Testis (tissue), 3 donors: ENCODE results near the gene ESRP2. TPM values are rescaled to one million over a fixed set of nuclear protein-coding genes. Genes with fewer than 3 reads are reported as not detected.

Experiments used
- DNase-seq: peaks from one replicate; pipeline ENCODE4 v3.0.0-alpha.2; 2019
- H3K27ac ChIP-seq, 2 donors: fragments of 200-600 bp; sonication (generic); one replicate each; pipeline ENCODE4 v1.5.1; 2019
- H3K27me3 ChIP-seq: fragments of 200-600 bp; sonication (generic); one replicate; pipeline ENCODE4 v1.5.1; 2019
- H3K36me3 ChIP-seq: fragments of 200-600 bp; sonication (generic); one replicate; pipeline ENCODE4 v1.5.1; 2017; ENCODE audit warnings: low read depth; ENCODE audit errors: missing control alignments
- H3K4me1 ChIP-seq: fragments of 200-600 bp; sonication (generic); one replicate; pipeline ENCODE4 v1.5.1; 2019
- H3K4me3 ChIP-seq, 2 donors: fragments of 200-600 bp; sonication (generic); one replicate each; pipeline ENCODE4 v1.5.1; 2017 to 2019
- H3K9me3 ChIP-seq: fragments of 200-600 bp; sonication (generic); one replicate; pipeline ENCODE4 v1.5.1; 2017
- CTCF ChIP-seq, 3 experiments: fragments of 450-650 bp in 2 of 3; fragments of 200-600 bp in 1 of 3; sonication (generic) in 1 of 3; IDR thresholded peaks; one replicate each; pipeline ENCODE4 v1.5.1; 2016 to 2019; ENCODE audit warnings: antibody characterized with exemption in 3 of 3, mild to moderate bottlenecking in 2 of 3, moderate library complexity in 1 of 3
- POLR2A ChIP-seq: fragments of 450-650 bp; IDR thresholded peaks from one replicate; pipeline ENCODE4 v1.6.1; 2017; ENCODE audit warnings: antibody characterized with exemption, mild to moderate bottlenecking, moderate library complexity
- WGBS, 2 donors: methylation state at CpG; one replicate each; pipeline ENCODE4 v1.1.5; 2018; 5-methylcytosine and 5-hydroxymethylcytosine counted together
- intact Hi-C: fragments of 100-400 bp; cut with DNase I; formaldehyde crosslinking; loops from one replicate; pipeline ENCODE4 v1.15.1; 2023; ENCODE audit warnings: low total_unique reads
- microRNA-seq, 2 donors: library from miRNA; unstranded; fragments of <30 nt; microRNA quantifications; one replicate each; pipeline ENCODE4, GENCODE V29; 2016; ENCODE audit warnings: borderline number of aligned reads in 2 of 2, borderline replicate concordance in 1 of 2
- polyA plus RNA-seq: library from polyadenylated mRNA; stranded (reverse); fragments of 350-450 nt; fragmentation: Illumina TruSeq; extraction: RNeasy Lipid Tissue Mini Kit (QIAGEN cat#74804); gene quantifications from one replicate; pipeline ENCODE4 v1.2.3, GENCODE V29; 2014; ENCODE audit warnings: low read depth, low replicate concordance; ENCODE audit not compliant: insufficient read depth
- small RNA-seq, 2 donors: library from RNA; depleted of rRNA; stranded (forward); fragments of <200 nt; gene quantifications; one replicate each; pipeline ENCODE3, GENCODE V24; 2016
- total RNA-seq, 2 donors: library from RNA; depleted of rRNA; stranded (reverse); fragments of >200 nt; gene quantifications; one replicate each; pipeline ENCODE4 v1.2.3, GENCODE V29; 2016

Gene ESRP2
- total and polyA plus RNA-seq, 3 donors from 2014 or later, result 12.8 to 30.6 (median 14.6) TPM

- intact Hi-C loops, result no loop called here
- no peak overlapping the region for H3K27ac ChIP-seq
- no peak overlapping the region for H3K4me3 ChIP-seq
- H3K36me3 ChIP-seq, result no peaks in the 10 kb centered on the region
- WGBS, 2 donors, result 72% methylated on average over 3 of the region's 3 CpGs
- no peaks in the 10 kb centered on the region for H3K9me3 ChIP-seq
- H3K4me1 ChIP-seq, result no peaks in the 10 kb centered on the region
- TF ChIP-seq POLR2A, result no peak
- TF ChIP-seq CTCF (IDR thresholded peaks at IDR 0.05), result no peak
- H3K27me3 ChIP-seq, result no peaks in the 10 kb centered on the region
- DNase-seq, result no peak
Measured at GRCh38 chr16:68183046-68183445, 52.9 kb downstream of the ESRP2 start.

GRCh38 chr16:68179855-68180254 is 56.1 kb downstream of the ESRP2 start:
- no peak overlapping the region for H3K27ac ChIP-seq
- WGBS, 2 donors, result 92 to 96% methylated on average over 4 of the region's 4 CpGs
- H3K27me3 ChIP-seq, result no peaks in the 10 kb centered on the region
- intact Hi-C loops, result no loop called here
- TF ChIP-seq CTCF (IDR thresholded peaks at IDR 0.05) (no peak), POLR2A (no peak)
- no peaks in the 10 kb centered on the region for H3K4me1 ChIP-seq
- no peaks in the 10 kb centered on the region for H3K9me3 ChIP-seq
- H3K36me3 ChIP-seq, result no peaks in the 10 kb centered on the region
- no peak for DNase-seq
- H3K4me3 ChIP-seq, result no peak overlapping the region

DNA sequence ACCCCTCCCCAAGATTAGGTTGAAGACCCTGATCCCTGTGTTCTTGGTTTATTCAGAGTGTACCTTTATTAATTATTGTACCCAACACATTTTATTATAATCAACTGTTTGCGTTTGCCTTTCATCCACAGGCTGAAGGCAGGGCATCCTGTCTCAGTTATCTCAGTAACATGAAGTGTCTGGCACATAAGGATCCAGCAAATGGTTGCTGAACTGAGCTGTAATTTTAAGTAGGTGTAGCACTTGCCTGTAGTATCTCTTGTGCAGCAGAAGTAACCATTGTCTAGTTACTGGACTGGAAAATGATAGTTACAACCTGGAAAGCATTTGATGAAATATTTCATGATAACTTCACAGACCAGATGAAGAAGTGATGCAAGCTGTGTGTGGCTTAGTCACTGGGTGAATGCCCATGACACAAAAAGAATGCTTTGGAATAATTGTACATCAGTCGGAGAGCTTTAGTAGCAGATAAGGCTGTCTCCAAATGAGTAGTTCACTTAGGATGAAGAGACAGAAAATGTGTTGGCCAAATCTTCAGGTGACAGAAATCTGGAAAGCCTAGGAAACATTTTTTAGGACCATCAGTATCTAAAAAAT is 56.6 kb downstream of the ESRP2 start:
- Histone ChIP-seq H3K4me3 (no peak overlapping the region), H3K27me3 (no peaks in the 10 kb centered on the region), H3K9me3 (no peaks in the 10 kb centered on the region), H3K27ac (no peak overlapping the region), H3K36me3 (no peaks in the 10 kb centered on the region), H3K4me1 (no peaks in the 10 kb centered on the region)
- 71 to 80% methylated on average over 2 of the region's 2 CpGs for WGBS, 2 donors
- TF ChIP-seq CTCF (IDR thresholded peaks at IDR 0.05), result no peak
- no peak for TF ChIP-seq POLR2A
- intact Hi-C loops, result no loop called here
- DNase-seq, result no peak

Small RNA genes within 50 kb of the gene (microRNA-seq; reads per million reads assigned to microRNA genes)
- gene MIR6773, result 0 reads per million in 2 donors

Small RNA genes within 50 kb of the gene (small RNA-seq; reads per million reads assigned to genes)
- gene RF00554 (0 reads per million in 2 donors), gene RNU6-1262P (0 reads per million in 2 donors)

Other genes starting within 250 kb of the ESRP2 start
- 1 to 10 TPM; 2.7 to 3.0 TPM for gene DPEP2, start 236.6 kb downstream of the ESRP2 start, total RNA-seq
- gene DPEP2, start 236.6 kb downstream of the ESRP2 start, polyA plus RNA-seq, result 5.9 TPM
- gene DPEP2NB, start 220.2 kb downstream of the ESRP2 start, total RNA-seq, result 1 to 10 TPM; 2.4 to 4.1 TPM
- 3.2 TPM for gene DPEP2NB, start 220.2 kb downstream of the ESRP2 start, polyA plus RNA-seq
- gene DDX28, start 212.9 kb downstream of the ESRP2 start, total RNA-seq, result 10 to 100 TPM; 19.1 to 19.9 TPM
- gene DDX28, start 212.9 kb downstream of the ESRP2 start, polyA plus RNA-seq, result 18.6 TPM
- 10 to 100 TPM; 24.6 to 32.4 TPM for gene DUS2, start 212.8 kb downstream of the ESRP2 start, total RNA-seq
- gene DUS2, start 212.8 kb downstream of the ESRP2 start, polyA plus RNA-seq, result 62.5 TPM
- 100 to 1,000 TPM in 1 of 2 donors, 10 to 100 TPM in 1; 94.7 to 115 TPM for gene NFATC3, start 150.8 kb downstream of the ESRP2 start, total RNA-seq
- 78.0 TPM for gene NFATC3, start 150.8 kb downstream of the ESRP2 start, polyA plus RNA-seq
- gene PLA2G15, start 9.2 kb upstream of the ESRP2 start, total RNA-seq, result 10 to 100 TPM; 37.2 to 44.7 TPM
- 27.3 TPM for gene PLA2G15, start 9.2 kb upstream of the ESRP2 start, polyA plus RNA-seq
- 10 to 100 TPM; 42.2 to 48.6 TPM for gene SLC7A6, start 28.4 kb upstream of the ESRP2 start, total RNA-seq
- gene SLC7A6, start 28.4 kb upstream of the ESRP2 start, polyA plus RNA-seq, result 28.6 TPM
- 10 to 100 TPM; 24.3 to 25.8 TPM for gene SLC7A6OS, start 74.8 kb upstream of the ESRP2 start, total RNA-seq
- 14.7 TPM for gene SLC7A6OS, start 74.8 kb upstream of the ESRP2 start, polyA plus RNA-seq
- gene PRMT7, start 74.9 kb upstream of the ESRP2 start, total RNA-seq, result 100 to 1,000 TPM in 1 of 2 donors, 10 to 100 TPM in 1; 99.3 to 111 TPM
- gene PRMT7, start 74.9 kb upstream of the ESRP2 start, polyA plus RNA-seq, result 47.9 TPM
- gene SMPD3, start 212.4 kb upstream of the ESRP2 start, total RNA-seq, result 10 to 100 TPM; 20.6 to 23.4 TPM
- gene SMPD3, start 212.4 kb upstream of the ESRP2 start, polyA plus RNA-seq, result 13.3 TPM